ENCODE measurements around the gene YJU2.

DNA sequence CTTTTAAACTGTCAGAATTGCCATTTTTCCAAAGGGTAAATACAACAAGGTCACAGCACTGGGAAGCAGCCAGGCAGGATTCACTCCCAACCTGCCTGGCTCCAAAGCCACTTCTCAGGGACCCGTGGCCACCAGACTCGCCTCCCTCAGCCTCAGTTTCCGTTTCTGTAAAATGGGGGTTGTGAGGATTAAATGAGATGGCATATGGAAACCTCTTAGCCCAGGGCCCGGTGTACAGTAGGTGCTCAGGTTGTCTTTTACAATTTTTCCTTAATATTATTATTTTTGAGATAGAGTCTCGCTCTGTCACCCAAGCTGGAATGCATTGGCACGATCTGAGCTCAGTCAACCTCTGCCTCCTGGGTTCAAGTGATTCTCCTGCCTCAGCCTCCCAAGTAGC lies 10.1 kb downstream of the YJU2 start:
- TF ChIP-seq, protein P1, sequence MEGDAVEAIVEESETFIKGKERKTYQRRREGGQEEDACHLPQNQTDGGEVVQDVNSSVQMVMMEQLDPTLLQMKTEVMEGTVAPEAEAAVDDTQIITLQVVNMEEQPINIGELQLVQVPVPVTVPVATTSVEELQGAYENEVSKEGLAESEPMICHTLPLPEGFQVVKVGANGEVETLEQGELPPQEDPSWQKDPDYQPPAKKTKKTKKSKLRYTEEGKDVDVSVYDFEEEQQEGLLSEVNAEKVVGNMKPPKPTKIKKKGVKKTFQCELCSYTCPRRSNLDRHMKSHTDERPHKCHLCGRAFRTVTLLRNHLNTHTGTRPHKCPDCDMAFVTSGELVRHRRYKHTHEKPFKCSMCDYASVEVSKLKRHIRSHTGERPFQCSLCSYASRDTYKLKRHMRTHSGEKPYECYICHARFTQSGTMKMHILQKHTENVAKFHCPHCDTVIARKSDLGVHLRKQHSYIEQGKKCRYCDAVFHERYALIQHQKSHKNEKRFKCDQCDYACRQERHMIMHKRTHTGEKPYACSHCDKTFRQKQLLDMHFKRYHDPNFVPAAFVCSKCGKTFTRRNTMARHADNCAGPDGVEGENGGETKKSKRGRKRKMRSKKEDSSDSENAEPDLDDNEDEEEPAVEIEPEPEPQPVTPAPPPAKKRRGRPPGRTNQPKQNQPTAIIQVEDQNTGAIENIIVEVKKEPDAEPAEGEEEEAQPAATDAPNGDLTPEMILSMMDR (IDR thresholded peaks at IDR 0.05; ENCODE audit: poor library complexity, severe bottlenecking), result no peak
- TF ChIP-seq POLR2AphosphoS5 (IDR thresholded peaks at IDR 0.05), result no peak
- TF ChIP-seq, protein P2, sequence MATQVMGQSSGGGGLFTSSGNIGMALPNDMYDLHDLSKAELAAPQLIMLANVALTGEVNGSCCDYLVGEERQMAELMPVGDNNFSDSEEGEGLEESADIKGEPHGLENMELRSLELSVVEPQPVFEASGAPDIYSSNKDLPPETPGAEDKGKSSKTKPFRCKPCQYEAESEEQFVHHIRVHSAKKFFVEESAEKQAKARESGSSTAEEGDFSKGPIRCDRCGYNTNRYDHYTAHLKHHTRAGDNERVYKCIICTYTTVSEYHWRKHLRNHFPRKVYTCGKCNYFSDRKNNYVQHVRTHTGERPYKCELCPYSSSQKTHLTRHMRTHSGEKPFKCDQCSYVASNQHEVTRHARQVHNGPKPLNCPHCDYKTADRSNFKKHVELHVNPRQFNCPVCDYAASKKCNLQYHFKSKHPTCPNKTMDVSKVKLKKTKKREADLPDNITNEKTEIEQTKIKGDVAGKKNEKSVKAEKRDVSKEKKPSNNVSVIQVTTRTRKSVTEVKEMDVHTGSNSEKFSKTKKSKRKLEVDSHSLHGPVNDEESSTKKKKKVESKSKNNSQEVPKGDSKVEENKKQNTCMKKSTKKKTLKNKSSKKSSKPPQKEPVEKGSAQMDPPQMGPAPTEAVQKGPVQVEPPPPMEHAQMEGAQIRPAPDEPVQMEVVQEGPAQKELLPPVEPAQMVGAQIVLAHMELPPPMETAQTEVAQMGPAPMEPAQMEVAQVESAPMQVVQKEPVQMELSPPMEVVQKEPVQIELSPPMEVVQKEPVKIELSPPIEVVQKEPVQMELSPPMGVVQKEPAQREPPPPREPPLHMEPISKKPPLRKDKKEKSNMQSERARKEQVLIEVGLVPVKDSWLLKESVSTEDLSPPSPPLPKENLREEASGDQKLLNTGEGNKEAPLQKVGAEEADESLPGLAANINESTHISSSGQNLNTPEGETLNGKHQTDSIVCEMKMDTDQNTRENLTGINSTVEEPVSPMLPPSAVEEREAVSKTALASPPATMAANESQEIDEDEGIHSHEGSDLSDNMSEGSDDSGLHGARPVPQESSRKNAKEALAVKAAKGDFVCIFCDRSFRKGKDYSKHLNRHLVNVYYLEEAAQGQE (IDR thresholded peaks at IDR 0.05; ENCODE audit: borderline replicate concordance), result no peak
- TF ChIP-seq EP300 (conservative IDR thresholded peaks at IDR 0.05; ENCODE audit: poor library complexity, severe bottlenecking), result no peak
